H1 (cell line): ENCODE results near the gene ZNF154. TPM values are rescaled to one million over a fixed set of nuclear protein-coding genes. Genes with fewer than 3 reads are reported as not detected.
"Not testable (repeated sequence)": the region's sequence is repeated elsewhere in the genome, so short reads cannot be mapped to it uniquely, and the experiment has no call there.

ENCODE experiments used
- CTCF ChIA-PET: fragments of 300-600 bp; sonication (Branson Sonifier 250); formaldehyde crosslinking; loops from one replicate; lab custom pipeline; 2021; ENCODE audit not compliant: partially characterized antibody; lab: Charles Lee
- POLR2A ChIA-PET: fragments of 300-600 bp; sonication (Branson Sonifier 250); formaldehyde crosslinking; loops from one replicate; lab custom pipeline; 2021; ENCODE audit warnings: inconsistent platforms; ENCODE audit not compliant: partially characterized antibody; lab: Charles Lee
- DNase-seq, 2 experiments: peaks; one replicate each; pipeline versions ENCODE4 v3.0.0 to v3.0.0-alpha.2; 2010 to 2022; ENCODE audit warnings: low spot score in 2 of 2, low read depth in 1 of 2, mixed read lengths in 1 of 2
- FAIRE-seq: peaks from 2 replicates; lab custom pipeline; 2011; peaks lifted over from hg19 to GRCh38; lab: Jason Lieb, UNC
- H2AFZ ChIP-seq: 2 replicates; pipeline ENCODE4 v1.8.1; 2012; ENCODE audit warnings: low read length, inconsistent platforms
- H2AK5ac ChIP-seq: 2 replicates; pipeline ENCODE4 v1.6.1; 2013; ENCODE audit warnings: low read depth, low read length
- H2BK120ac ChIP-seq: replicated peaks from 2 replicates; pipeline ENCODE3; 2013; ENCODE audit warnings: low read depth, low read length, inconsistent platforms
- H2BK12ac ChIP-seq: 2 replicates; pipeline ENCODE4 v1.6.1; 2013; ENCODE audit warnings: low read depth, low read length
- H2BK15ac ChIP-seq: 2 replicates; pipeline ENCODE4 v1.6.1; 2013; ENCODE audit warnings: low read length
- H2BK20ac ChIP-seq: 2 replicates; pipeline ENCODE4 v1.6.1; 2013; ENCODE audit warnings: low read length
- H2BK5ac ChIP-seq: 2 replicates; pipeline ENCODE4 v1.6.1; 2013; ENCODE audit warnings: low read depth, low read length
- H3K14ac ChIP-seq: 2 replicates; pipeline ENCODE4 v1.6.1; 2013; ENCODE audit warnings: inconsistent platforms; ENCODE audit not compliant: insufficient read length
- H3K18ac ChIP-seq: 2 replicates; pipeline ENCODE4 v1.6.1; 2013; ENCODE audit warnings: low read length; ENCODE audit errors: extremely low read depth
- H3K23ac ChIP-seq: 2 replicates; pipeline ENCODE4 v1.6.1; 2013; ENCODE audit warnings: inconsistent platforms; ENCODE audit not compliant: insufficient read length
- H3K23me2 ChIP-seq: 2 replicates; pipeline ENCODE4 v1.6.1; 2013; ENCODE audit warnings: low read depth, low read length
- H3K27ac ChIP-seq: 2 replicates; pipeline ENCODE4 v1.6.1; 2011; ENCODE audit warnings: low read depth, low read length, inconsistent platforms
- H3K27me3 ChIP-seq, 4 experiments: replicated peaks in 1 of 4; 1 replicate in 1 of 4; 2 replicates in 3 of 4; pipeline versions ENCODE4 v1.6.1 to v1.8.1; 2011 to 2013; ENCODE audit warnings: low read length in 3 of 4, mild to moderate bottlenecking in 3 of 4, inconsistent platforms in 2 of 4, mixed read lengths in 2 of 4, moderate library complexity in 1 of 4; ENCODE audit not compliant: control insufficient read depth in 3 of 4, insufficient read depth in 3 of 4; ENCODE audit errors: extremely low read depth in 1 of 4
- H3K36me3 ChIP-seq, 4 experiments: 2 replicates each; pipeline versions ENCODE4 v1.6.1 to v1.8.1; 2011 to 2013; ENCODE audit warnings: mild to moderate bottlenecking in 4 of 4, low read length in 3 of 4, moderate library complexity in 2 of 4, control low read depth in 1 of 4, inconsistent platforms in 1 of 4; ENCODE audit not compliant: insufficient read depth in 4 of 4, control insufficient read depth in 2 of 4
- H3K4ac ChIP-seq: replicated peaks from 2 replicates; pipeline ENCODE3; 2013; ENCODE audit warnings: low read length, low read depth, mixed read lengths, inconsistent platforms; ENCODE audit not compliant: insufficient read length
- H3K4me1 ChIP-seq, 4 experiments: replicated peaks in 1 of 4; 1 replicate in 1 of 4; 2 replicates in 3 of 4; pipeline versions ENCODE4 v1.6.1 to v1.8.1; 2011 to 2013; ENCODE audit warnings: low read length in 3 of 4, inconsistent platforms in 2 of 4, mixed read lengths in 1 of 4; ENCODE audit not compliant: insufficient read depth in 4 of 4, control insufficient read depth in 3 of 4
- H3K4me2 ChIP-seq, 2 experiments: 2 replicates each; pipeline versions ENCODE4 v1.6.1 to v1.8.1; 2011 to 2013; ENCODE audit warnings: low read depth in 2 of 2, low read length in 2 of 2, control low read depth in 1 of 2, inconsistent platforms in 1 of 2, mild to moderate bottlenecking in 1 of 2; ENCODE audit not compliant: insufficient read depth in 1 of 2
- H3K4me3 ChIP-seq, 4 experiments: fragments of 200-600, 300-600 bp in 1 of 4; sonication (generic), shearing (Covaris generic), sonication (Bioruptor Twin) in 1 of 4; 2 replicates each; pipeline versions ENCODE4 v1.5.1 to v1.8.1; 2011 to 2016; ENCODE audit warnings: low read length in 4 of 4, low read depth in 3 of 4, control low read depth in 2 of 4, inconsistent platforms in 2 of 4, mild to moderate bottlenecking in 2 of 4, mixed read lengths in 1 of 4, moderate library complexity in 1 of 4; ENCODE audit not compliant: insufficient read depth in 2 of 4; ENCODE audit errors: extremely low read depth in 1 of 4
- H3K56ac ChIP-seq: replicated peaks from 2 replicates; pipeline ENCODE3; 2013; ENCODE audit warnings: low read depth, mild to moderate bottlenecking, mixed read lengths, low read length, inconsistent platforms; ENCODE audit not compliant: insufficient read length
- H3K79me1 ChIP-seq: 2 replicates; pipeline ENCODE4 v1.6.1; 2013; ENCODE audit warnings: low read depth, low read length, control low read depth
- H3K79me2 ChIP-seq, 2 experiments: 2 replicates each; pipeline versions ENCODE4 v1.6.1 to v1.8.1; 2012 to 2013; ENCODE audit warnings: low read length in 2 of 2, mild to moderate bottlenecking in 2 of 2, inconsistent platforms in 1 of 2; ENCODE audit not compliant: insufficient read depth in 2 of 2, control insufficient read depth in 1 of 2
- H3K9ac ChIP-seq, 4 experiments: replicated peaks in 1 of 4; 1 replicate in 1 of 4; 2 replicates in 3 of 4; pipeline versions ENCODE4 v1.6.1 to v1.8.1; 2011 to 2013; ENCODE audit warnings: low read depth in 3 of 4, low read length in 3 of 4, control low read depth in 2 of 4, mild to moderate bottlenecking in 2 of 4, moderate library complexity in 2 of 4, inconsistent platforms in 1 of 4; ENCODE audit errors: extremely low read depth in 1 of 4
- H3K9me3 ChIP-seq, 2 experiments: 2 replicates each; pipeline versions ENCODE4 v1.6.1 to v1.8.1; 2012 to 2013; ENCODE audit warnings: mild to moderate bottlenecking in 2 of 2, moderate library complexity in 2 of 2, control low read depth in 1 of 2, inconsistent platforms in 1 of 2, low read depth in 1 of 2, low read length in 1 of 2, mixed read lengths in 1 of 2; ENCODE audit not compliant: insufficient read depth in 2 of 2
- H4K20me1 ChIP-seq, 2 experiments: replicated peaks in 1 of 2; 2 replicates each; pipeline versions ENCODE3 to v1.8.1; 2011 to 2013; ENCODE audit warnings: inconsistent platforms in 2 of 2, low read length in 2 of 2, mild to moderate bottlenecking in 1 of 2; ENCODE audit not compliant: insufficient read depth in 2 of 2, control insufficient read depth in 1 of 2
- H4K5ac ChIP-seq: 2 replicates; pipeline ENCODE4 v1.6.1; 2013; ENCODE audit warnings: low read length, low read depth, mixed read lengths, inconsistent platforms; ENCODE audit not compliant: insufficient read length
- H4K8ac ChIP-seq: 2 replicates; pipeline ENCODE4 v1.8.0; 2013; ENCODE audit warnings: mild to moderate bottlenecking, moderate library complexity, low read length, inconsistent platforms; ENCODE audit not compliant: insufficient read depth; ENCODE audit errors: extremely low read depth
- H4K91ac ChIP-seq: replicated peaks from 2 replicates; pipeline ENCODE3; 2013; ENCODE audit warnings: low read length, mixed read lengths, inconsistent platforms; ENCODE audit not compliant: insufficient read length
- EZH2 ChIP-seq: fragments of 200-600 bp; sonication (generic); IDR thresholded peaks from 2 replicates; pipeline ENCODE4 v1.7.1; 2012; ENCODE audit warnings: low read depth, mild to moderate bottlenecking, moderate library complexity, low read length, inconsistent platforms; ENCODE audit not compliant: severe bottlenecking
- NRF1 ChIP-seq: IDR thresholded peaks from 2 replicates; pipeline ENCODE4 v1.6.1; 2011; ENCODE audit warnings: mild to moderate bottlenecking, low read depth, low read length, improper control_type of control experiment
- SIN3A ChIP-seq, 2 experiments: IDR thresholded peaks in 1 of 2; conservative IDR thresholded peaks in 1 of 2; 2 replicates each; pipeline ENCODE4 v1.6.1; 2011 to 2012; ENCODE audit warnings: low read length in 2 of 2, improper control_type of control experiment in 1 of 2, low read depth in 1 of 2, mild to moderate bottlenecking in 1 of 2
- TAF1 ChIP-seq: IDR thresholded peaks from 2 replicates; pipeline ENCODE4 v1.6.1; 2011; ENCODE audit warnings: mild to moderate bottlenecking, low read depth, low read length
- WGBS, 2 experiments: shearing (Covaris generic) in 1 of 2; methylation state at CpG; one replicate each; pipeline versions ENCODE4 v1.1.6 to v1.1.7; 2013 to 2015; ENCODE audit warnings: low lambda C conversion rate in 2 of 2, mixed read lengths in 2 of 2, inconsistent platforms in 1 of 2, low coverage in 1 of 2, missing lambda C conversion rate in 1 of 2; ENCODE audit not compliant: insufficient replicate concordance in 2 of 2, insufficient coverage in 1 of 2, insufficient read length in 1 of 2; ENCODE audit errors: extremely low coverage in 1 of 2, missing lambda C conversion rate in 1 of 2; 5-methylcytosine and 5-hydroxymethylcytosine counted together
- polyA plus RNA-seq, 7 experiments: library from polyadenylated mRNA; depleted of rRNA in 3 of 7; stranded (reverse) in 5 of 7; unstranded in 2 of 7; fragments of >200 nt in 5 of 7; fragments of 200-250 nt in 2 of 7; gene quantifications; 1 replicate in 5 of 7; 2 replicates in 1 of 7; 4 replicates in 1 of 7; pipeline versions ENCODE4 v1.2.1 to v1.2.3, GENCODE V29; 2011 to 2013; ENCODE audit warnings: missing spikeins in 2 of 7, mixed read lengths in 2 of 7
- total RNA-seq: library from RNA; stranded (reverse); fragmentation: NEBNext Ultra II Directional; extraction: Animal tissue kit (Norgen Biotek cat#: 25700); gene quantifications from 2 replicates; pipeline ENCODE4 v1.2.1, GENCODE V29; 2021

Gene ZNF154
- total and polyA plus RNA-seq, 2 of the 8 experiments (the other 6 are each of a cell fraction or from before 2014, with no cell fraction given): 5.3 to 11.6 TPM

DNA sequence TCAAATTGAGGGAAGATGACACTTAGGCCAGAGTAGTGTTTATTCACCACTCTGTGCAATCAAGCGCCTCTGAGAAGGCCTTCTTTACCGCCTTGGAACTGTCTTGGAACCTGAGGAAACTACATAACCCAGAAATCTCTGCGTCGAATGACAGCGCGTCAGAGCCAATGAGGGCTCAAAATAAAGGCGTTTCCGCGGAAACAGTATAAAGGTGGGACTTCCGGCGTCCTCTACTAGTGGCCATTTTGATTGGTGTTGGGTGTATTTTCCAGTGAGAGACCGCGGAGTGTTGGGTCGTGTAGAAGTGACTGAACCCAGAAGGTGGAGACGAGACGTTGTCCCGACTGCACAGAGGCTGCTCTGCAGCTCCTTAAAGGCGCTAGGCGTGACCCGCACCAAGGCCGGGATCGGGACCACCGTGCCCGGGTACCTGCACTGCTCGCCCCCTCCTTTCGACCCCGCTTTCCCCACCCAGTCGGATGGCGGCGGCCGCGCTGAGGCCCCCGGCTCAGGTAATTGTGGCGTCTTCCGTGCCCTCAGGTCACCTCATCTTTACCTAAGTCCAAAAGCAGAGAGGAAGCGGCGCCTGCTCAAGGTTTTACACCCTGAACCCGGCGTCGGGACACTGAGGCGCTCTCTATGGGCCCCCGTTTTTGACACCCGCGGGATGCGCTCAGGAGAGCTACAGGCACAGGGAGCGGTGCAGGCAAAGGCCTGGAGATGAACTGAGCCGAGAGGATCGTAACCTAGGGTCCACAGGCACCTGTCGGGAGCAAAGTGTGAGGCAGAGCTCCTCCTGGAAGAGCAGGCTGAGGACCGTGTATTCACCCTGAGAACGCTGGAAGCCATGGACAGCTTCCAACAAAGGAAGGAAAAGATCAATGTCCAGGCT is 37.8 kb upstream of the ZNF154 start, which contains the start of gene ZNF776 (continued):
- TF ChIP-seq EZH2 (no peak), SIN3A (conservative IDR thresholded peaks at IDR 0.05 in 1 of 2, IDR thresholded peaks at IDR 0.05 in 1 of 2; ENCODE audit: low read depth in 1 of 2, low read length in 2 of 2) (peak; percentile 75 to 79; a peak in 2 of 4 replicates), NRF1 (no peak), TAF1 (peak; percentile 79; the same call in 1 of the 2 replicates)

DNA sequence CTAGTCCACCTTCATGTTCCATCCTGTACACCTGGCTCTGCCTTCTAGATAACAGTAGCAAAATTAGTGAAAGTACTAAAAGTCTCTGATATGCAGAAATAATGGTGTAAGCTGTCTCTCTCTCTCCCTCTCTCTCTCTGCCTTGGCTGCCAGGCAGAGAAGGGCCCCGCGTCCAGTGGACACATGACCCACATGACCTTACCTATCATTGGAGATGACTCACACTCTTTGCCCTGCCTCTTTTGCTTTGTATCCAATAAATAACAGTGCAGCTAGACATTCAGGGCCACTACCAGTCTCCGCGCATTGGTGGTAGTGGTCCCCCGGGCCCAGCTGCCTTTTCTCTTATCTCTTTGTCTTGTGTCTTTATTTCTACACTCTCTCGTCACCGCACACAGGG is 29.8 kb upstream of the ZNF154 start:
- H3K9ac ChIP-seq, H3K23ac ChIP-seq, H4K8ac ChIP-seq, H3K4me1 ChIP-seq, DNase-seq, H3K14ac ChIP-seq, H3K18ac ChIP-seq, H3K36me3 ChIP-seq, H3K79me2 ChIP-seq, H3K56ac ChIP-seq, H3K79me1 ChIP-seq, H3K27me3 ChIP-seq, H3K4ac ChIP-seq, FAIRE-seq, H3K23me2 ChIP-seq, H2AK5ac ChIP-seq, H3K9me3 ChIP-seq, H3K4me2 ChIP-seq, H4K91ac ChIP-seq, H3K4me3 ChIP-seq, H4K20me1 ChIP-seq, H2BK12ac ChIP-seq, H2BK5ac ChIP-seq, H2BK15ac ChIP-seq, H2BK120ac ChIP-seq, H2AFZ ChIP-seq, H2BK20ac ChIP-seq, H3K27ac ChIP-seq, H4K5ac ChIP-seq: not testable (repeated sequence)
- ChIA-PET CTCF (interaction anchor here (0.6 to 2.0 kb wide), 8 partner anchors 10 to 165 kb away, joined by 3 to 6 read pairs (median 3); partner anchors contain the start of gene ZNF671), POLR2A (interaction anchor here (1.2 to 1.7 kb wide), 5 partner anchors 30 to 129 kb away, joined by 3 to 9 read pairs (median 5); partner anchors contain the start of gene ZNF154)
- 90% methylated on average over 7 of the region's 7 CpGs; no CpG with 5 or more reads in 1 of the 2 experiments for WGBS, 2 experiments
